CD4-positive, alpha-beta T cell treated with Interleukin-6 for 4 hours (primary cell): ENCODE results near the gene PTPN9.
"Not testable (repeated sequence)": the region's sequence is repeated elsewhere in the genome, so short reads cannot be mapped to it uniquely, and the experiment has no call there.

Experiments used
- DNase-seq: peaks from one replicate; pipeline ENCODE4 v3.0.0-alpha.2; 2020; ENCODE audit warnings: mixed read lengths

Gene PTPN9

DNA sequence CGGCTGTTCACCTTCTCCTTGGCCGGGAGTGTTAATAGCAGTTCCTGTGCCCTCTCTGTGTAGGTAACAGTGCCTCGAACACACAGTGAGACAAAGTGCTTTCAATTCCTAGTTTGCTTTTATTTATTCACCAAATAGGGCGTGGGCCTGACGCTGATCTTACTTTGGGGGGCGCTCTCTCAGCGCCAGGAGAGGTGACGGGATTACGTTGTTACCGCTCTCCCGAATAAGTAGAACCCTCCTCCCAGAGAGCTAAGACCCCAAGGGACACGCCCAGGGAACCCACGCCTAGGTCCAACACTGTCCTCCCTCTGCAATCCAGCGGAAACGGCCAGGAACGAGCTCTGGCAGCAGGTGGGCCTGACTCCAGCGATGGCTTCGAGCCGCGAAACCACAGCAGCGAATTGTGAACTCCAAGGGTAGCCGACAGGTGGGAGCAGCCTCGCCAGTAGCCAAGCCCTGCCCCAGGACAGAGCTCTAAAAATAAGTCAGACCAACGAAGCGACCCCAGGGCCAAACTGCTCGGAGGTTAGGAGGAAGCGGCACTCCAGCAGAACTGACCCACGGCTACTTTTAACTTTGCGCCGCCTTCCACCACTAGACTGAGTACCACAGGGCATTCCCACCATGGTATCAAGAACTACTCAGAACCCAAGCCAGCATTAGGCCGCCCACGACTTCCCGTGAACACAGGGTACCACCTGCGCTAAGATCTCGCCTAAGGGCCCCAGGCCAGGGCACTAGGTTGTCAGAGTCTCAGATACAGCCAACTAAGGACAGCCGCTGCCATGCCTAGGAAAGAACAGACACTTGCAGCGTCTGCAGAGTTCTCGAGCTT lies 126.0 kb downstream of the PTPN9 start:
- peak; percentile 44 for DNase-seq

DNA sequence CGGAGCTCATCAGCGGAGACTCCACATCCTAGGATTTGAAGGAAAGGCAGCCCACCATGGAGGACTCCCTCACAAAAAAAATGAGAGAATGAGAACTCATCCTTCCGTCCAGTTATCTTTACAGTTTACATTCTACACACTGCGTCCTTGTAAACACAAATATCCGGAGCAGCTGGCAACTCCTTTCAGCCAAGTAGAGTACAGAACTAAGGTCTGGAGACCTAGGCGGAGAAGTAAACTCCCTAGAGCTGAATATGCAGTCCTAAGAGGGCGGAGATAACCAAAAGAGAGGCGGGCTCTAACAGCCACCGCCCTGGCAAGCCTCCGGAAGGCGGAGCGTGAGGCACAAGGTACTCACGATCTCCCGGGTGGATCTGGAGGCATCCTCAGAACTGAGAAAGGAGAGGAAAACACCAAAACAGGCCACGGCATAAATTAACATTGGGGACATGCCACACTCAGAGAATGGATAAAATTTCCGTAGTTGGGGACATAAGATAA lies 126.7 kb downstream of the PTPN9 start:
- DNase-seq: peak; percentile 84

DNA sequence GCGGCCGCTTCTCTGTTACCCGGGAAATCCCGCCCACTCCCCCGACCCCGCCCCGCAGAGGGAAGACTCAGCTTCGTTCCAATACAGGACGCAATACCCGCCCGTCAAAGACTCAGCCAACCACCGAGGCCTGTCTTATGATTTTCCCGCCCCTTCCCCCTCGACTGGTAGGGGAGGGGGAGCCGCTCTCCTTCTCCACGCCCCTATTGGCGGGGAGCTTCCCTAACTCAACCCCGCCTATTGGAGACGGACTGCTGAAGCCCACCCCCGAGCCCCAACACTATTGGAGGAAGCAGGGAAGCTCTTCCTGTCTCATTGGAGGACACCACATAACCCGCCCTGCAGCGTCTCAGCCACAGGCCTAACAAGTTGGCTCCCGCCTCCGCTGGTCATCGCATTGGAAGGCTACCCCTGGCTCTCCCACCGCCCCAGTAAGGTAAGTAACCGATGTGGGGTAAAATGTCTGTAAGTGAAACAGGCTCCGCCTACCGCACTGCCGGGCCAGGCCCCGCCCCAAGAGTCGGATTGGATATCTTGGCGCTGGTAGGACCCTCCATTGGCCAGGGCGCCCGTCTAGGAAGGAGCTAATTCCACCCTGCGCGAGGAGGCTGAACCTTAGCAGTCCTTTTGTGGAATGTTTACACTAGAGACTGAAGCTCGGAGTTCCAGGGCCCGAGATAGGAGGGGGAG lies 127.3 kb downstream of the PTPN9 start, which contains the start of gene SIN3A:
Gene SIN3A (minus strand): TSS at position 17 of the 690 bp plus-strand sequence. CDS start 21,315 bp downstream, outside the sequence.
- DNase-seq: peak; percentile 100

DNA sequence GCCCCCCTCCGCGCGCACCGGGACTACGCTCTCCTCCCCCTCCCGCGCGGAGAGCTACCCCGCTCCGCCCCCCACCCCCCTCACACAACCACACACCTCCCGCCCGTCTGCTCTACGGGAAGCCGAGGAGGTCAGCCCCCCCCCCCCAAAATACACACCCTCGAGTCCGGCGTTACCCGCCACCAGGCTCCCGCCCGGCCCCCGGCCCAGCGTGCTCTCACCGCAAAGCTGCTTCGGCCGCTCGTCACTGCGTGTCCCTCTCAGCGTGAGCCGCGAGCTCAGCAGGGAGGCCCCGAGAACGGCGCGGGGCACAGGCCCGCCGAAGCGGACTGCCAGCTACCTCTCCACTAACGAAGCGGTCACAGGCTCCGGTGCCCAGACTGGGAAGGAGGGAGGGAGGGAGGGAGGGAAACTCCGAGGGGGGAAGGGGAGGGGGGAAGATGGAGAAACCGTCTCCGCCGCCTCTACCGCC lies 127.9 kb downstream of the PTPN9 start:
- no peak for DNase-seq

DNA sequence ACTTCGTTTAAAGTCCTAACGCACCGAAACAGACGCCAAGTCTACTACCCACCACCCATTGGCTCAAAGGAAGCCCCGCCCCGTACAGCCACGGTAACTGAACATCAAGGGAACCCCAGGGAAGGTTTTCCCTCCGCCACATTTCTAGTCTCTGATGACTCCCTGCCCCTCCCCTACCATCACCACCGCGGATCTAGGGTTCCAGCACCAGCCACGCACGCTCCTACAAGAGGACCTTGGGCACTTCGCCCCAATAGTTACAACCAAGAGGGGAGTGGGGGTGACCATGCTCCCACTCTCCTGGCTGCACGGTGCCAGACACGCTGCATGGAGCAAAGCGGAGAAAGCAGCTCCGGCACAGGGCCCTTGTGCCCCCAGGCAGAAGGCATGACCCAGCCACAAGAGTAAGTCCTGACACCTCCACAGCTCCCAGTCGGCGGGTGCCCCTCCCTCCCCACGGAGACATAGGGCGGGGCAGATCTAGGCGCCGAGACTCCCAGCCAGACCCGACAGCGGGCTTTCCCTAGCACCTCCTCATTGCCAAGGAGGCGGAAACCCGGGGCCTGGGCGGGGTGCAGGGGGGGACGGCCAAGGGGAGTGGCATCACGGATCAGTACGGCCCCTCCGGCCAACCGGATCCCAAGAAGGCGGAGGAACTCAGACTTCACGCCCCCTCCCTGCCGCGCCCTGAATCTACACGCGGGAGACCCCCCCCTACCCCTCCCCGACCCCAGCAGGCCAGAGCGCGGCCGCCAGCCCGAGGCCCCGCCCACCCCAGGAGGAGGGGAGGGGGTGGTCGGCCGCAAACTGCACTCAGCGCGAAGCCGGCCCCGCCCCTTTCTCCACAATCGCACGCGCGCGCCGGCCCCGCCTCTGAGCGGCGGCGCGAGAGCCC lies 128.6 kb downstream of the PTPN9 start:
- peak; percentile 96 for DNase-seq

DNA sequence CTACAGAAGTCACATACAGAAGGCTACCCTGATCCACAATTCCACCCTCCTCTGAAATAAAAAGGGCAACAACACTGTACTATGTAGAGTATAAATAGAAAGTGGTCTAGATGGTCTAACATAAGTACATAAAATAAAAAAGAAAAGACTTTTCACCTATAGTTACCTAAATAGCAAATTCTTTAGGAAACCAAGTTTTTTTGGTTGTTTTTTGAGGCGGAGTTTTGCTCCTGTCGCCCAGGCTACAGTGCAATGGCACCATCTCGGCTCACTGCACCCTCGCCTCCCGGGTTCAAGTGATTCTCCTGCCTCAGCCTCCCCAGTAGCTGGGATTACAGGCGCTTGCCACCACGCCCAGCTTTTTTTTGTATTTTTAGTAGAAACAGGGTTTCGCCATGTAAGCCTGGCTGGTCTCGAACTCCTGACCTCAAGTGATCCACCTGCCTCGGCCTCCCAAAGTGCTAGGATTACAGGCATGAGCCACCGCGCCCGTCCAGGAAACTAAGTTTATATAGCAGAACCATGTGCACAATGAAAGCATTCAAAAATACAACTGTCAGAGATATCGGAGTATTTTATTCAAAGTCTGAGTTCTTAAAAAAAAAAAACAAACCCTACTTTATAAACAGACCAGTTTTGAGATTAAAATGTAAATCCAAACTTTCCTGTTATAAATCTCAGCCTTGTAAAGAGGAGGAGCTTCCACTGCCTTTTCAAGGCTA lies 129.4 kb downstream of the PTPN9 start:
- DNase-seq: no peak

DNA sequence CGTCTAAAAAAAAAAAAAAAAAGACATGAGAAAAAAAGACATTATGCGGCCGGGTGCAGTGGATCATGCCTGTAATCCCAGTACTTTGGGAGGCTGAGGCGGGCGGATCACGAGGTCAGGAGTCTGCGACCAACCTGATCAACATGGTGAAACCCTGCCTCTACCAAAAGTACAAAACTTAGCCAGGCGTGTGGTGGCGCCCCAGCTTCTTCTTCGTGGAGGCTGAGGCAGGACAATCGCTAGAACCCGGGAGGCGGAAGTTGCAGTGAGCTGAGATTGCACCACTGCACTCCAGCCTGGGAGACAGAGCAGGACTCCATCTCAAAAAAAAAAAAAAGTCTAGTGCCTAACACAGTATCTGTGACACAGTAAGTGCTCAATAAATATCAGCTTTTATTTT lies 130.9 kb downstream of the PTPN9 start:
- not testable (repeated sequence) for DNase-seq

DNA sequence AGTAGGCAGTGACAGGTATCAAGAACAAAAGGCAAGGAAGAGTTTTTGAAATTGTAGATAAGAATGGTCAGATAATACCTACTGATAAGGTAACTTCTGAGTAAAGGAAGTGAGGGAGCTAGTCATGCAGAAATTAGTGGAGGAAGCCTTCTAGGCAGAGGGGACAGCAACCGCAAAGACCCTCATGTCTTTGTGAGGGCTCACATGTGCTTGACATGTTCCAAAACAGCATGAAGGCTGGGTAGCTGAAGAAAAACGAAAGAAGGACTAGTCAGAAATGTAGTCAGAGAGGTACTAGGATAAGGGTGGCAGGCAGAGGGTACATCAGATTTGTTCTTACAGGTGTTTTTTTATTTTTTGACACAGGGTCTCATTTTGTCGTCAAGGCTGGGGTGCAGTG lies 133.0 kb downstream of the PTPN9 start:
- DNase-seq: no peak

DNA sequence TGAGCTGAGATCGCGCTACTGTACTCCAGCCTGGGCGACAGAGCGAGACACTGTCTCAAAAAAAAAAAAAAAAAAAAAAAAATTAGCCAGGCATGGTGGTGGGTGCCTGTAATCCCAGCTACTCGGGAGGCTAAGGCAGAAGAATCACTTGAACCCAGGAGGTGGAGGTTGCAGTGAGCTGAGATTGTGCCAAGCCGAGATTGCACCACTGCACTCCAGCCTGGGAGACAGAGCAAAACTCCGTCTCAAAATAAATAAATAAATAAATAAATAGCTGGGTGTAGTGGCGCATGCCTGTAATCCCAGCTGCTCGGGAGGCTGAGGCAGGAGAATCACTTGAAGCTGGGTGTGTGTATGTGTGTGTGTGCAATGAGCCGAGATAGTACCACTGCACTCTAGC lies 133.8 kb downstream of the PTPN9 start:
- DNase-seq: not testable (repeated sequence)

DNA sequence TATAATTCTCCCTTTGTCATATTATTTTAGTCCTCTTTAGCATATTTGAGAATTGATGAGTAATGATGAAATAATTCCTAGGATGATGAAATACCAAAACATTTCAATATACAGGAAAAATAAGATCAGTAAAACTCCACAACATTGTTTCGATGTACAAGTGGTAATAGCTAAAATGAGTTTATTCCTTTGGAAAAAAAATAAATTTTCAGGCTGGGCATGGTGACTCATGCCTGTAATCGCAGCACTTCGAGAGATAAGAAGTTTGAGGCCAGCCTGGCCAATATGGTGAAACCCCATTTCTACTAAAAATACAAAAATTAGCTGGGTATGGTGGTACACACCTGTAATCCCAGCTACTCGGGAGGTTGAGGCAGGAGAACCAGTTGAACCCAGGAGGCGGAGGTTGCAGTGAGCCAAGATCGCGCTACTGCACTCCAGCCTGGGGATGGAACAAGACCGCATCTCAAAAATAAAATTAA lies 135.1 kb downstream of the PTPN9 start:
- DNase-seq: not testable (repeated sequence)

DNA sequence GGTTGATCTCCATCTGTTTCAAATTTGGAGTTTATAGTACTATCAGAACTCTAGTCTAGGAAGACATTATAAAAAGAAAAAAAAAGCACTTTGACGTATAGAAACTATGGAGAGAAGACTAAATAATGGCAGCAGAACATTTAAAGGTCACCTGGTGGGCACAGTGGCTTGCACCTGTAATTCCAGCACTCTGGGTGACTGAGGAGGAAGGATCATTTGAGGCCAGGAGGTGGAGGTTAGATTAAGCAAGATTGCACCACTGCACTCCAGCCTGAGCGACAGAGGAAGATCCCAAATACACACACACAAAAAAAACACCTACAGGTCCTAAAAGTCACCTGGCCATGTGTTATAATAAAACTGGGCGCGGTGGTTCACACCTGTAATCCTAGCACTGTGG lies 141.4 kb downstream of the PTPN9 start:
- no peak for DNase-seq

DNA sequence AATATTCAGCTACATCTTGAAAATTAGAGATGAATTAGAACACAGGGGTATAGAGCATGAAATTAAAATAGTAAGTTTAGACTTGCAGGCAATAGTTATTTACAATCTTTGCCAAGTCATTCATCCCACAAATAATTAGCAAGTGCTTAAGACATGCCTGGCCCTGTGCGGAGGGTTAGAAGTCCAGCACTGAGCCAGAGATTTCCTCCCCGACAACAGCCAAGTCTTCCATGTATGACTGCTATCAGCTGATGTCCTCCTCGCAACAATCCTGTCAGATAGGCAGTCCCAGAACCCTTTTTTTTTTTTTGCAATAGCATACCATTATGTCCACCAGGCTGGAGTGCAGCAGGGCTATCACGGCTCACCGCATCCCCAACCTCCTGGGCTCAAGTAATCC lies 142.2 kb downstream of the PTPN9 start:
- DNase-seq: no peak

DNA sequence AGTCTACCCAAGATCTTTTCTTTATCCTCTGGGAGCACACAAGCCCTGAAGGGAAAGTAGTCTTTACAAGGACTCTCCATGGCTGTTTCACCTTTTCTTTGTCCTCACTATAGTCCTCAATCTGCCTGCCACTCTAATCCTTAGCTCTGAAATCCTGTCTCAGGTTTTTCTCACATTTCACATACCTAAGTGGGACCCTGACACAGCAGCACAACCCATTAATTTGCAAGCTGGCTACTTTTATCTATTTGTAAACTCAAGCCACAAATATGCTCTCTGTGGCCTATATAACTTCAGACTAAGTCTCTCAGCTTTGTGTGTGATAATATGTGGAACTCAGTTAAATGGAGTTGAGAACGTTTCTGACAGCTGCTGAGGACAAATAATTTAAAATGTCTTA lies 147.4 kb downstream of the PTPN9 start:
- no peak for DNase-seq

DNA sequence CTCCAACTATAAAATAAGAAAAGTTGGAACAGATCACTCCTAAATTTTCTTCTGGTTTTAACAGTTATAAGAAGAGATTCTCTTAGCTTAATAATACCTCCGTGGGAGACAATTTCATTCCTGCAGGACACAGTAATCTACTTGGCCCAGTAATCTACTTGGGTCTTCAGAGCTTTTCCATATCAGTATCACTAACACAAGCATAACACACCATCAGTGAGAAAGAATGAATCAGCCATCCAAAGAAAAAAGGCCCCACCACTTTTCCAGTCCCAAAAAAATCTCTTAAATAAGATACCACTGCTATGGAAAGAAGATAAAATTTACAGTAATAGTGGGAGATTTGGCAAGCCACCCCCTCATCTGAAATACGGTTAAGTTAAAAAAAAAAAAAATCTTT lies 147.8 kb downstream of the PTPN9 start:
- no peak for DNase-seq

DNA sequence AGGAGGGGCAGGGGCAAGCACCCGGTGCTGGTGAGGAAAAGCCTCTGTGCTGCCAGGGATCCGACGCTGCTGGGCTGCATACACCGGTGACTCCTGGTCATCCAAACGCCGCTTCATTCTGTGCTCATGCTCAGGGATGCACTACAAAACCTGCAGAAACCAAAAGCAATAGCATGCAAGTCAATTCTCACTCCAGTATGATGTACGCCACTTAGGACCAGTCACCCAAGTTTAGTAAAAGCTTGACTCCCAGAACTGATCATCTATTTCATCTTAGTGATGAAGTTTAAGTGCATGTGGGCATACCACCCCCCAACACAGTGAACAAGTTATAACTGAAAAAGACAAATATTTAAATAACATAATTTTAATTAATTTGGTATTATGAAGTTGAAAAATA lies 148.9 kb downstream of the PTPN9 start:
- DNase-seq: no peak

DNA sequence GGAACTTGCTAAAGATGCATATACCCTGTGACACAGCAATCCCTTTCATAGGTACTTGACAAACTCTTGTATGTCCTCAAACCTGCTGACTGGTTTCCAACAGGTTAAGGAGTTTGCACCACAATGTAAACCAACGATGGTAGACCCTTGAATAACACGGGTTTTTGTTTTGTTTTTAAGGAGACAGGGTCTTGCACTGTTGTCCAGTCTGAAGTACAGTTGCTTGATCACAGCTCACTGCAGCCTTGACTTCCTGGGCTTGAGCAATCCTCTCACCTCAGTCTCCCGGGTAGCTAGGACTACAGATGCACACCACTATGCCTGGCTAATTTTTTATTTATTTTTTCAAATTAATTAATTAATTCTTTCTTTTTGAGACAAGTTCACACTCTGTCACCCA lies 151.0 kb downstream of the PTPN9 start:
- DNase-seq: no peak

DNA sequence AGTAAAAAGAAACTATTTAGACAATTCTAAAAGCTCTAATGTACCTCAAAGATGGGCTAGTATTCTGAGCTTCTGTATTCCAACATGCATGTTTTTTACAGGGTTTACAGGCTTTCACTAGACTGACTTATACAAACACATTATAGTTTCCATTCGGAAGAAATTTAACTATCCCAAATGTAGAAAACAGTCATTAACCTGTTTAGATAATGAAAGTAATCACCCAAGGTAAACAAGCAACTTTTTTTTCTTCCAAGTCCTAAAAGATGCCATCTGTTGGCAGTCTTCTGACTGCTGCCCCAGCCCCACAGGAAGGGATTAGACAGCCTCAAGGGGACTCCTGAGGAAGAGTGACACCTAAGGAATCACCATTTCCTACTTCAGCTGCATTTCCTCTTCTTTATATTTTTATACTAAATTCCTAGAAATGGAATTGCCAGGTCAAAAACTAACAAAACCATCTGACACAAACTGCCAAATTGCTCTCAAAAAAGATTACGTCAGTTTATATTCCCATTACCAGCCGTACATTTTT lies 153.1 kb downstream of the PTPN9 start:
- DNase-seq: no peak

DNA sequence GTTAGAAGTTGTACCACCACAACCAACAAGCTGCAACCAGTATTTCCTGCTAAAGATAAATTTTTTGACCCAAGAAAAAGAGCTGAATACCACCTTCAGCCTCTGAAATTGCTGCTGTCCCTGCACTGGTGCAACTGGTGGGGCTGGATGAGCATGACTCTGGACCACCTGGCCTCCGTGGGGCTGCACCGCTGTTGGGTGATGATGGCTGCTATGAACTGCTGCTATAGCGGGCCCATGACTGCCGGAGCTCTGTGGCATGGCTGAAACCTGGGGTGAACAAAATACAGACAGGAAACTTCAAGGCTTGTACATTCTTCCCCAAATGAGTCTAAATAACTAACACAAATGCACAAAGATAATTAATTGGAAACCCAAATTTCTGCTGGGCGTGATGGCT lies 156.6 kb downstream of the PTPN9 start:
- DNase-seq: no peak

DNA sequence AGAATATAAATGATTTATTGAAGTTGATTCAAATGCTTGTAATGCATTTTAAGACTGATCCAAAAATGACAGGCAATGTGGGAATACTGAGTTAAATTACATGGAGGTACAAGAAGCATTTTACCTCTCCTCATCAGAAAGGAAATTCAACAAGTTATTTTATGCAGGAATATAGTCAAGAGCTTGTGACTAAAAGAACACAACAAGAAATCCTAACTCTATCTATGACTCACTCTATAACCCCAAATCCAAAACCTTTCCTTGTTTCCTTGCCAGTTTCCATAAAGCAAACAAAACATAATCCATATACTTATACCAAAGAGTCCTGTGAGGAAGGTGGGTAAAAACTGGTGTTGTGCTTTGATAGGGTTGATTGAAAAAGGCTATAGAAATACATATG lies 158.4 kb downstream of the PTPN9 start:
- no peak for DNase-seq

DNA sequence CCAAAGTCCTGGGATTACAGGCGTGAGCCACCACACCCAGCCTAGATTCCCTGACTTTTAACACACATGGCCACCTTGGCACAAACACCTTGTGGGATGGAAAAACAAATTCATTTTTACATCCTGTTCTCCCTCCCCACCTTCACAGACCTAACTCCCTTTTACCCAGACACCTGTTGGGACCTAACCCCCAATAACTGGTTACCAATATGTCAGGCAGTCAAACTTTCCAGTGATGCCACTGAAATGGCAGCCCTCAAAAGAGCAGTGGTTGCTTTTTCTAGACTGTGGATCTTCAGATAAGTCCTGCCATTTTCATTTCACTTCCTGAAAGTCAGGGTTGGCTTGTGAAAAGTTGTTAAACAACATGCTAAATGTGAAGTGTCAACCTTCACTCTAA lies 162.5 kb downstream of the PTPN9 start:
- DNase-seq: no peak
